ENCODE data around the gene SHISA5. TPM values are rescaled to one million over a fixed set of nuclear protein-coding genes. Genes with fewer than 3 reads are reported as not detected.
A peak's percentile ranks its signal among the peaks of the same experiment; 100 is the strongest.

Gene SHISA5
- total RNA-seq, 4 donors from 2014 or later, result 98.2 to 191 (median 122) TPM

DNA sequence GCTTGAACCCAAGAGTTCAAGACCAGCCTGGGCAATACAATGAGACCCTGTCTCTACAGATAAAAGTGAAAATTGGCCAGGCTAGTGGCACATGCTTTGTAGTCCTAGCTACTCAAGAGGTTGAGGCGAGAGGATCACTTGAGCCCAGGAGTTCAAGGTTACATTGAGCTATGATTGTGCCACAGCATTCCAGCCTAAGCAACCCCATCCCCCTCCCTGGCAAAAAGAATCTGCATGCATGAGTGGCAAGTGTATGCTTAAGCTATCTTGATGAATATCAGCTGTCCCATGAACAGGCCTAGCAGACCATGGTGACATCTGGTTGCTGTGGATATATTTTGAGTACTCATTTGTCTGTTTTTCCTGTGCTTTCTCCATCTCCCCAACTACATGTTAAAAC lies 52.7 kb downstream of the SHISA5 start:
- 20 to 88% methylated on average over 1 of the region's 1 CpG for WGBS, 2 donors (ENCODE audit: low coverage in 1 of 2)
- H3K9me3 ChIP-seq, result no peaks in the 10 kb centered on the region
- no peak overlapping the region for H3K27ac ChIP-seq
- H3K4me3 ChIP-seq, result no peak overlapping the region
- H3K4me1 ChIP-seq, result peaks cover 0 to 24% (median 9%) of the 10 kb centered on the region in 3 donors
- no peak for ATAC-seq
- peaks cover 0 to 58% of the 10 kb centered on the region in 2 donors for H3K36me3 ChIP-seq
- H3K27me3 ChIP-seq, result no peaks in the 10 kb centered on the region
- TF ChIP-seq EP300 (IDR thresholded peaks at IDR 0.05) (no peak), POLR2AphosphoS5 (IDR thresholded peaks at IDR 0.05) (no peak), POLR2A (IDR thresholded peaks at IDR 0.05) (no peak)
- TF ChIP-seq, protein P1, sequence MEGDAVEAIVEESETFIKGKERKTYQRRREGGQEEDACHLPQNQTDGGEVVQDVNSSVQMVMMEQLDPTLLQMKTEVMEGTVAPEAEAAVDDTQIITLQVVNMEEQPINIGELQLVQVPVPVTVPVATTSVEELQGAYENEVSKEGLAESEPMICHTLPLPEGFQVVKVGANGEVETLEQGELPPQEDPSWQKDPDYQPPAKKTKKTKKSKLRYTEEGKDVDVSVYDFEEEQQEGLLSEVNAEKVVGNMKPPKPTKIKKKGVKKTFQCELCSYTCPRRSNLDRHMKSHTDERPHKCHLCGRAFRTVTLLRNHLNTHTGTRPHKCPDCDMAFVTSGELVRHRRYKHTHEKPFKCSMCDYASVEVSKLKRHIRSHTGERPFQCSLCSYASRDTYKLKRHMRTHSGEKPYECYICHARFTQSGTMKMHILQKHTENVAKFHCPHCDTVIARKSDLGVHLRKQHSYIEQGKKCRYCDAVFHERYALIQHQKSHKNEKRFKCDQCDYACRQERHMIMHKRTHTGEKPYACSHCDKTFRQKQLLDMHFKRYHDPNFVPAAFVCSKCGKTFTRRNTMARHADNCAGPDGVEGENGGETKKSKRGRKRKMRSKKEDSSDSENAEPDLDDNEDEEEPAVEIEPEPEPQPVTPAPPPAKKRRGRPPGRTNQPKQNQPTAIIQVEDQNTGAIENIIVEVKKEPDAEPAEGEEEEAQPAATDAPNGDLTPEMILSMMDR (IDR thresholded peaks at IDR 0.05), result no peak

DNA sequence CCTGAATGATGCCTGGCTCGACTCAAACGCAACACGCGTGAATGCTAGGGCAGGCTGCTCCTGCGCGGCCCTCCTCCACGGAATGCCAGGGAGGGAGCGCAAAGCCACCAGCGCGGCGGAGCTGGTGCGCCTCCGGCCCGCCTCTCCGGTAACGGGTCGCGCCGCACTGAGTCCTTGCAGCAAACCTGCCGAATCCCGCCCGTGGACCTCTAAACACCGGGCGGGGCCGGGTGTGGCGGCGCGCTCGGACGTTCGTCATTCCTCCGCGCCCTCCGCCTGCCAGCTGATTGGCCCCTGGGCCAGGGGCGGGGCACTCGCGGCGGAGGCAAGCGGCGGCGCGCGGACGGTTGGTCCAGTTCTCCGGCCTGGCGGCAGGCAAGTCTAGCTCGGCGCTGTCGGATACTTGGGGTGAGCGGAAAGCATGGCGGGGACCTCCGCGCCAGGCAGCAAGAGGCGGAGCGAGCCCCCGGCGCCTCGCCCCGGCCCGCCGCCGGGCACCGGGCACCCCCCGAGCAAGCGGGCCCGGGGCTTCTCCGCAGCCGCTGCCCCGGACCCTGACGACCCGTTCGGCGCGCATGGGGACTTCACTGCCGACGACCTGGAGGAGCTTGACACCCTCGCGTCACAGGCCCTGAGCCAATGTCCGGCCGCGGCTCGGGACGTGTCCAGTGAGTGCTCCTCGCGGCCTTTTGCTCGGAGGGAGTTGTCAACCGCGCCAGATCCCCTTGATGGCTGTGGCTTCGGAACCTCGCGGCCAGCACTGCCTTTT lies 57.4 kb downstream of the SHISA5 start, which contains the start of gene ATRIP:
TSS of gene ATRIP (plus strand) at position 313 of the 769 bp plus-strand sequence. CDS start at position 422, 109 bp downstream.
- H3K4me3 ChIP-seq, result peak within 1 kb of the TSS; percentile 69 to 94
- no peaks in the 10 kb centered on the region for H3K9me3 ChIP-seq
- H3K4me1 ChIP-seq, result peaks cover 0 to 48% (median 19%) of the 10 kb centered on the region in 3 donors
- no peak for TF ChIP-seq EP300 (IDR thresholded peaks at IDR 0.05)
- TF ChIP-seq POLR2AphosphoS5 (IDR thresholded peaks at IDR 0.05), result peak; percentile 97
- peak; percentile 97 for TF ChIP-seq POLR2A (IDR thresholded peaks at IDR 0.05)
- TF ChIP-seq, protein P1 (IDR thresholded peaks at IDR 0.05), result peak in 1 of 4 experiments; percentile 47
- whole genome bisulfite sequencing, 2 donors (ENCODE audit: low coverage in 1 of 2), result 0% methylated on average over 1 of the region's 91 CpGs; no CpG with 5 or more reads in 1 of the 2 donors
- peak; percentile 99 for ATAC-seq
- H3K36me3 ChIP-seq, result peaks cover 0 to 45% of the 10 kb centered on the region in 2 donors
- no peaks in the 10 kb centered on the region for H3K27me3 ChIP-seq
- peak within 1 kb of the TSS; percentile 75 to 99 (median 96) for H3K27ac ChIP-seq

DNA sequence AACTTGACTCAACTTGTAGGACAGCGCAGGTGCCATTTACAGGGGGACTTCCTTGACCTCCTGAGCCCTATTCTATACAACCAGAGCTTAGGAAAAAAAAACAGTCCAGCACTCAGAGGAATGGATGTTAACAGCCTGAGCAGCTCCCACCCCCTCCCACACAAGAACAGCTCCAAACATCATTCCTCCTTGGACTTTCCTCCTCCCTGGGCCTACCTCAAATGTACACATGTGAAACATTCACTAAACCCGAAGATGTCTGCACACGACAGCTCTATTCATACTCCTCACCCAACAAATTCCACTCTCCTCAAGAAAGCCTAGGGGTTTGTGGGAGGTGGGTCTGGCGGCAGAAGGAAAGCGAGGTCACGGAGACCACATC lies 57.9 kb downstream of the SHISA5 start:
- Histone ChIP-seq H3K27me3 (no peaks in the 10 kb centered on the region), H3K9me3 (no peaks in the 10 kb centered on the region), H3K36me3 (peaks cover 0 to 45% of the 10 kb centered on the region in 2 donors), H3K27ac (peak overlapping the region; percentile 75 to 99 (median 96)), H3K4me3 (peak overlapping the region; percentile 69 to 94), H3K4me1 (peaks cover 0 to 54% (median 25%) of the 10 kb centered on the region in 3 donors)
- 0 to 25% methylated on average over 2 of the region's 6 CpGs for WGBS, 2 donors (ENCODE audit: low coverage in 1 of 2)
- TF ChIP-seq, protein P1 (IDR thresholded peaks at IDR 0.05), result no peak
- no peak for TF ChIP-seq EP300 (IDR thresholded peaks at IDR 0.05)
- no peak for TF ChIP-seq POLR2A (IDR thresholded peaks at IDR 0.05)
- TF ChIP-seq POLR2AphosphoS5 (IDR thresholded peaks at IDR 0.05), result no peak
- no peak for ATAC-seq

DNA sequence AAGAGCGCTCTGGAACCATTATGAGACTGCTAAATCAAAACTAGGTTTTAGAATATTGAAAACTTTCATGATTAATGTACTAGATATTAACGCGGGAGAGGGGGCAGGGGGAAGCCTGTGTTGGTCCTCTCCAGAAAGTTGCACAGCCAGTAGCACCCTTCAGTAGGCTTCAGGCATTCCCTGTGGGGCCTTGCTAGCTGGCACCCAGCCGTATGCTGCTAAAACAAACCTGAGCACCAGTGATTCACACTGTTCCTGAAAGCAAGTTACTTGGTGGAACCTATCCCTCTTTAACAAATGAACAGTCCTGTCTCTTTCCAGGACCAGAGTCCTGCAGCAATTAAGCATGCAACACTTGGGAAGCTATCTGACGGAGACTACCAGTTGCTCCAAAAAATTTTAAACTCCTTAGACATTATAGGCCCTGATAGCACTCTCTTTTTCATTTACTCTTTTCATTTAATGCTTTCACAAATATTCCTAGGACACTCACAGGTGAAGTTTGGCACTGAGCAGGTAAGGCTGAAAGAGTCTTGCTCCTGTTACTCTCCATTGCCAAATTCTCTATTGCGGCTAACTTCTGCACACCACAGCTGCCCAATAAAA lies 58.6 kb downstream of the SHISA5 start:
- TF ChIP-seq POLR2A (IDR thresholded peaks at IDR 0.05) (no peak), EP300 (IDR thresholded peaks at IDR 0.05) (no peak), POLR2AphosphoS5 (IDR thresholded peaks at IDR 0.05) (no peak)
- TF ChIP-seq, protein P1 (IDR thresholded peaks at IDR 0.05), result no peak
- Histone ChIP-seq H3K27ac (peak overlapping the region in 3 of 4 donors; percentile 93 to 99 (median 98)), H3K4me3 (no peak overlapping the region), H3K36me3 (peaks cover 0 to 39% of the 10 kb centered on the region in 2 donors), H3K27me3 (no peaks in the 10 kb centered on the region), H3K9me3 (no peaks in the 10 kb centered on the region), H3K4me1 (peaks cover 0 to 59% (median 27%) of the 10 kb centered on the region in 3 donors)
- no peak for ATAC-seq
- WGBS, 2 donors (ENCODE audit: low coverage in 1 of 2), result 74 to 88% methylated on average over 4 to 5 of the region's 6 CpGs
